ENCODE measurements around the gene HHAT. TPM values are rescaled to one million over a fixed set of nuclear protein-coding genes. Genes with fewer than 3 reads are reported as not detected.

HHAT gene
- total RNA-seq, 4 donors from 2014 or later = 4.6 to 8.8 (median 6.7) TPM

GRCh38 chr1:210455840-210456603, 127.3 kb downstream of the HHAT start:
- 69 to 72% methylated on average over 8 of the region's 8 CpGs for WGBS, 2 donors
- no peak for DNase-seq (ENCODE audit: low spot score in 2 of 2)
- intact Hi-C loops (cut with DNase I; ENCODE audit: low total_unique reads) = no loop called here
- TF ChIP-seq CTCF (IDR thresholded peaks at IDR 0.05) (no peak), POLR2A (IDR thresholded peaks at IDR 0.05) (no peak)
- H3K4me3 ChIP-seq (ENCODE audit: low read depth, poor library complexity, severe bottlenecking) = no peak overlapping the region

GRCh38 chr1:210456731-210457255, 128.1 kb downstream of the HHAT start:
- no peak overlapping the region for H3K4me3 ChIP-seq (ENCODE audit: low read depth, poor library complexity, severe bottlenecking)
- TF ChIP-seq POLR2A (IDR thresholded peaks at IDR 0.05) = no peak
- TF ChIP-seq CTCF (IDR thresholded peaks at IDR 0.05) = no peak
- 94 to 96% methylated on average over 6 of the region's 6 CpGs for WGBS, 2 donors
- intact Hi-C loops (cut with DNase I; ENCODE audit: low total_unique reads) = no loop called here
- no peak for DNase-seq (ENCODE audit: low spot score in 2 of 2)

- no peak for DNase-seq (ENCODE audit: low spot score in 2 of 2)
- H3K4me3 ChIP-seq (ENCODE audit: low read depth, poor library complexity, severe bottlenecking) = no peak overlapping the region
- intact Hi-C loops (cut with DNase I; ENCODE audit: low total_unique reads) = no loop called here
- 78 to 88% methylated on average over 4 of the region's 4 CpGs for WGBS, 2 donors
- no peak for TF ChIP-seq CTCF (IDR thresholded peaks at IDR 0.05)
- TF ChIP-seq POLR2A (IDR thresholded peaks at IDR 0.05) = no peak
Observed at GRCh38 chr1:210457568-210457967, 128.9 kb downstream of the HHAT start.

GRCh38 chr1:210464519-210465039, 135.9 kb downstream of the HHAT start:
- intact Hi-C loops (cut with DNase I; ENCODE audit: low total_unique reads) = no loop called here
- TF ChIP-seq CTCF (IDR thresholded peaks at IDR 0.05) (no peak), POLR2A (IDR thresholded peaks at IDR 0.05) (no peak)
- no peak overlapping the region for H3K4me3 ChIP-seq (ENCODE audit: low read depth, poor library complexity, severe bottlenecking)
- DNase-seq (ENCODE audit: low spot score in 2 of 2) = no peak
- WGBS, 2 donors = 84 to 86% methylated on average over 11 of the region's 11 CpGs

GRCh38 chr1:210465150-210465549, 136.4 kb downstream of the HHAT start:
- TF ChIP-seq POLR2A (IDR thresholded peaks at IDR 0.05) (no peak), CTCF (IDR thresholded peaks at IDR 0.05) (no peak)
- intact Hi-C loops (cut with DNase I; ENCODE audit: low total_unique reads) = no loop called here
- no peak overlapping the region for H3K4me3 ChIP-seq (ENCODE audit: low read depth, poor library complexity, severe bottlenecking)
- DNase-seq (ENCODE audit: low spot score in 2 of 2) = no peak
- 97 to 98% methylated on average over 3 of the region's 3 CpGs for WGBS, 2 donors

All from lower leg skin (tissue), 4 donors.